ENCODE measurements around the gene ABI2.

ABI2 gene

DNA sequence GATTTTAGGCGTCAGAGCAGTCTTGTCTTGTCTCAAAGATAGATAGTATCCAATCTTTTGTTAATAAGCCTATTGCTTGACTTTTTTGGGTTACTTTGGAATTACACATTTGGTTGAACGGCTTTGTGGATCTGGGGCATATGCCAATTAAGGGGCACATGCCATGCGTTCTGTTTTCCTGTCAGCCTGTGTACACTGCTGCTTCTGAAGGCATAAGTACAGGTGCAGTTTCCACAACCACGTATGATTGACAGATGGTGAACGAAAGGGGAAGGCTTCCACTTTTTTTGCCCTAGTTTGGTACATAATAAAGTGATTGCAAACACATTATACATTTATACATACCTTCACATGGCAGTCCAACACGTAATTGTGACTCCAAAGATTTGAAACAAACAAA is 104.6 kb downstream of the ABI2 start:
- no peak for DNase-seq

DNA sequence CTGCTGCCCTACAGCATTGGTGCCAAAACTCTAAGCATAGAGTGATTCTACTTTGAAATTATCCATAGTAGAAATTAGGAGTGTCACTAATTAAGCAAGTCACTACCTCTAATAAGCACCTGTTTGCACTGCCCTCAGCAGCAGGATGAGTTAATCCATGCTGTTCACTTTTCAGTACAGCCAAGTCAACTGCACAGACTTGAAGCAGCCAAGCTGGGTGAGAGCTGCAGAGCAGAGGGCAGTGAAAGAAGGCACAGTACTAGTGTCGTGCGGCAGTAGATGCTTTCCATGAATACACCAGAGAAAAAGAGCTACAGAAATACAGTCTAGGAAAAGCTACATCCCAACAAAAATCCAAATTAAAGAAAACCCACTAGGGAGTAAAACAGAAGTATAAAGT is 108.3 kb downstream of the ABI2 start:
- DNase-seq = no peak

DNA sequence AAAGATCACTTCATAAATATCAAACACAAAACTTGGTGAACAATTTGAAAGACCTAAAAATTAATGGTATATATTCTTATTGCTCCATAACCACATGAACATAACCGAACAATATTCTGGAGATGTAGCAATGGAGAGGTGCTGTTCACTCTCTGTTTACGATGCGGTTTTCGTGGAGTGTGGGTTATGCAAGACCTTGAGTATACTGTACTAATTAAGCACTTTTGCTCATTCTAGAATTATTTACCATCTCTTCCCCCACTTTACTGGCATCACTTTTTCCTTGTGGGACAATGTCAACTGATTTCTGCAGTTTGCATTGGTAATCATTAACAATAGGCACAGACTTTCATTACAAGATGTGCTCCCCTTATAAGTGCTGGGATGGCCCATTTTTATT is 109.3 kb downstream of the ABI2 start:
- DNase-seq = no peak

DNA sequence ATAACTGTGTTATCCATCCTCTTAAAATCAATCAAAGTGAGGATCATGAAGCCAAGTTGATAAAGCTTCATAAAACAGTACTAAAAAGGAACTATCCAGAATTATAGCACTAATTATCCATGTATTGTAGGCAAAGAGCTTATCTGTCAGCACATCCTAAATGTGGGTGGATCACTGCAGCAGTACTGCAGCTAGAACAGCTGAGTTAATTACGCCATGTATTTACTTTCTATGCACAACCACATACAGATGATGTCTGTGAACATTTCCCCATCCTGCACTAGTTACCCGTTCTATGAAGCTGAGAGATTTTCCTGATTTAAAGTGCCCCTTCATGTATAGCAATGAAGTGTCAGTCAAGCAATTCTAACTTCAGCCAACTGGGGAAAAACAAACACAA is 110.3 kb downstream of the ABI2 start:
- no peak for DNase-seq

GRCh38 chr2:203440671-203441070 is 112.5 kb downstream of the ABI2 start:
- DNase-seq = no peak

- DNase-seq = no peak
These were observed 113.3 kb downstream of the ABI2 start for GRCh38 chr2:203441463-203441862.

DNA sequence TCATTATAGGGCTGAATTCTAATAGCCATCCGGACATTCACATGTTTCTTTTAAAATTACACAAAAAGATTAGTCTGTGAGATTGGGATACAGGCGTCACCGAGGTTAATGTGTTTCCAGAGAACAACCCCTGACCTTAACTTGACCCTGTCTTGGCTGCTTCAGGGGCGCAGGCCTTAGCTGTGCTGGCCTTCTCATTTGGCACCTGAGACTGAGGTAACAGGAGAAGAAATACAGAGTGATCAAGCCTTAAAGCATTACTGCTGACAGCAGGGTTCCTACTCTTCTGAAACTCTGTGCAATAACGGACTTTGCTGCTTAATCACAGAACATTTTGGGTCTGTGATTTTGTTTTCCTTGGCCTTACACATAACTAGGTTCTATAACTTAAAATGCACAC is 114.3 kb downstream of the ABI2 start:
- DNase-seq = no peak

GRCh38 chr2:203444738-203445137 is 116.5 kb downstream of the ABI2 start:
- no peak for DNase-seq

GRCh38 chr2:203446071-203446481 is 117.9 kb downstream of the ABI2 start:
- no peak for DNase-seq

GRCh38 chr2:203446780-203447179 is 118.6 kb downstream of the ABI2 start:
- DNase-seq = no peak

- no peak for DNase-seq
These were observed 122.4 kb downstream of the ABI2 start for GRCh38 chr2:203450561-203450960.

GRCh38 chr2:203451011-203451410 is 122.8 kb downstream of the ABI2 start:
- no peak for DNase-seq

- no peak for DNase-seq
These were observed 123.5 kb downstream of the ABI2 start for GRCh38 chr2:203451689-203452088.

GRCh38 chr2:203453858-203454451 is 125.8 kb downstream of the ABI2 start:
- DNase-seq = peak; percentile 66

DNA sequence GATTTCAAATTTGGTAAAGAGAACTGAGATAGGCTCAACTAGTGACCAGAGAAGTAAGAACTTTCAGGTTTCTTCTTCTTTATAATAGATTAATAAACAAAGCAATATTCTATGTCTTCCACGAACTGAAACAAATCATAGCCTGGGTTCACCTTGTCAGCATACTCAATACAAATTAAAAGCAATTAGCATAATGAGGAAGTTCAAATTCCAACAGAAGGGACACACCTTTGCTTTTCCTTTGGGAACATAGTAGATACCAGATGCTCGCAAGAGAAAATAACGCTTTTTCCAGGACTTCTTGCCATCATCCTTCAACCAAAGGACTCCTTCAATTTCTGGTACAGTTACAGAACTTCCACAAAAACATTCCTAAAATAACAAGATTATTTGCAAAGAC is 127.0 kb downstream of the ABI2 start:
- no peak for DNase-seq

- no peak for DNase-seq
These were observed 133.6 kb downstream of the ABI2 start for GRCh38 chr2:203461746-203462145.

DNA sequence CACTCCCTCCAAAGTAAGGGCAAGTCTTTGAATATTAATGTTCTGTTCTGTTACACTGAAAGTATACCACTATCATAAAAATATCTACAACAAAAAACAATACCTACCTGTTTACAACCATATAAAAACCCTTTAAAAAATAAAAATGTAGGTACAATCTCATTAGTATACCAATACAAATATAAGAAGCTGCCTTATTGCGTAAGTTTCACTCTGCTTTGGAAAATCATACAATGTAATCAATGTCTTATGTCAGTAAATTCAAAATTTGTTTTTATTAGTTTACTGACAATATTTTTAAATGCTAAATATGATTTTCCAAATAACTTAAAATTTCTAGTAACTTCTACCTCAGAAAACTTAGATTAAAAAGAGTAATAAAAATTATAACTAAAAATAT is 134.1 kb downstream of the ABI2 start:
- no peak for DNase-seq

- DNase-seq = no peak
These were observed 135.1 kb downstream of the ABI2 start for GRCh38 chr2:203463266-203463678.

DNA sequence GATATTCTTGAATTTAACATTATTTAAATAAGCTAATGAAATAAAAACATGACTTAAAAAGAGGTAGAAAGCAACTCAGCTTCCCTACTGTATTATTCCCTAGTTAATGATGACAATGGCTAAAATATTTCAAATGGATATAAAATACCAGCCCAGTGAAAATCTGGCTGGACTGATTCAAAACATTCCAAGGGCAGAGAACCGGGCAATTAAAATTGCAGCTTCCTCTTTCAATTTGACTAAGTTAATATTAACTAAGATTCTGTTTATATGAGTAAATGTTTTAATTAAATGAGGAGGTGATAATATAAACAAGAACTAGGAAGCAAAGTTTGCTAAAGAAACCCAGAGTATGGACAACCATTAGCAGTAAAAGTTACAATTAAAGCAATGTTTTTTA is 141.4 kb downstream of the ABI2 start:
- DNase-seq = no peak

GRCh38 chr2:203470371-203470770 is 142.2 kb downstream of the ABI2 start:
- DNase-seq = no peak

- no peak for DNase-seq
These were observed 143.1 kb downstream of the ABI2 start for GRCh38 chr2:203471323-203471722.

DNA sequence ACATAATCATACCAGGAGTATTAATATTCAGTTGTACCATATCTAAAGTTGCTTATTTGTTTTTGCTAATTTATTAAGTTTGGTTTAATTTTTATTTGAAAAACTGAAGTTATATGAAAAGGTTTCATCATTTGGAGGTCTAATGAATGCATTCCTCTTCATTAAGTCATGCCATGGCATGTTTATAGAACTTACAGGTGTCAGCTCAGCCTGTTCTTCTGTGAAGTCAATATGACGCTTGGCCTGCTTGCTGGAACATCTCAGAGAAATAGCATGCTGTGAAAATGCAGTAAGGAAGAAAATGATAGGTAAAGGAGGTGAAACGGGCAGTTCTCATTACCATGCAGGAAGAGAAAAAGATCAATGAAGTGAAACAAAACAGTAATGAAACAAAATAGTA is 148.7 kb downstream of the ABI2 start:
- no peak for DNase-seq

DNA sequence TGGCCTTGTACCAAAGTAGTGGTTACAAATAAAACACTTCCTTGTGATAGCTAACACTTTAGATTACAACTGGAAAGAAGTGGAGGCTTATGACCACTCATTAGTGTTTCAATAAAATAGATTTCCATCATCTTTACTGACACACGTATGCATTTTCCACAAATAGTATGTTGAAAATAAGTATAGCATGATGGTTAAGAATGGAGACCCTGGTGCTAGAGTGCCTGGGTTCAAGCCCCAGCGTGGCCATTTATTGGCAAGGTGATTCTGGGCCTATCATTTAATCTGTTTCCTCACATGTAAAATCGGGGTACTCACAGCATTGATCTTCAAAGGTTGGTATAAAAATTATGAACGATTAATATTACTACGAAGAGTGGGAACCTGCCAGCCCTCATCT is 152.4 kb downstream of the ABI2 start:
- no peak for DNase-seq

DNA sequence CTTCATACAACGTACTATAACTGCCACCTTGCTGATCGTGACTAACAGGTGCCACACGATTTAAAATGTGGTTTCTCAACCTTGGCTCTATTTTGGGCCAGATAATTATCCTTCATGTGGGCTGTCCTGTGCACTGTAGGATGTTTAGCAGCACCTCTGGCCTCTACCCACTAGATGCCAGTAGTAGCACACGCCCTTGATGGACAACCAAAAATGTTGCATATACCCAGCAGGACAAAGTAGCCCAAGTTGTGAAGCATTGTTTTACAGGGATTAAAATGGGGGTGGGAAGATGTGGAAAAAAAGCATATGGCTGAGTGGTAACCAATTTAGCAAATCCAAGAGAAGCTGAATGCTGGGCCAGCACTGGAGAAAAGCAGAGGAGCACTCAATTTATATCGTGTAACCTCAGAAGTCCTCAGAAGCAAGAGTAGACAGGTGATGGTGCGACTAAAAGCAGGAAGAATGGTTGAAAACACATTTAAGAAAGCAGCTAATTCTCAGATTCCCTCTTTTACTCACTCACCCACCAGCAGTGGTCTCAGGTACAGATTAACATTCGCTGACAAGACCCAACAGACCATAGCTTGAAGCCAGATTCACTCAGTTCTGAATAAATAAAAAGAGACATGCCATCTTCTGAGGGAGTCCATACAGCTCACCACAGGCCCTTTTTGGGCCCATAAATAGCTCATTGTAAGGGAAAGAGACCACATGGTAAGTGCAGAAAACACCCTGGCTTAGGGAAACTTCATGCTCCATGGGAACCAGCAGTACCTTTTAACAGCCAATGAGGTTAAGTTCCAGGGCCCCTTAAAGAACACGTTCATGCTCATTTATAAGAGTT is 156.3 kb downstream of the ABI2 start:
- DNase-seq = peak; percentile 10

GRCh38 chr2:203489531-203489930 is 161.3 kb downstream of the ABI2 start:
- no peak for DNase-seq
